HG03558 (cell line): ENCODE measurements around the gene PDRG1.

Experiments used
- ATAC-seq: cut with Tn5 transposase; IDR thresholded peaks from one replicate; pipeline ENCODE4 v1.9.1; 2021; ENCODE audit warnings: moderate number of reproducible peaks; ENCODE audit not compliant: unreplicated experiment; ENCODE audit errors: extremely low read depth

PDRG1 gene

DNA sequence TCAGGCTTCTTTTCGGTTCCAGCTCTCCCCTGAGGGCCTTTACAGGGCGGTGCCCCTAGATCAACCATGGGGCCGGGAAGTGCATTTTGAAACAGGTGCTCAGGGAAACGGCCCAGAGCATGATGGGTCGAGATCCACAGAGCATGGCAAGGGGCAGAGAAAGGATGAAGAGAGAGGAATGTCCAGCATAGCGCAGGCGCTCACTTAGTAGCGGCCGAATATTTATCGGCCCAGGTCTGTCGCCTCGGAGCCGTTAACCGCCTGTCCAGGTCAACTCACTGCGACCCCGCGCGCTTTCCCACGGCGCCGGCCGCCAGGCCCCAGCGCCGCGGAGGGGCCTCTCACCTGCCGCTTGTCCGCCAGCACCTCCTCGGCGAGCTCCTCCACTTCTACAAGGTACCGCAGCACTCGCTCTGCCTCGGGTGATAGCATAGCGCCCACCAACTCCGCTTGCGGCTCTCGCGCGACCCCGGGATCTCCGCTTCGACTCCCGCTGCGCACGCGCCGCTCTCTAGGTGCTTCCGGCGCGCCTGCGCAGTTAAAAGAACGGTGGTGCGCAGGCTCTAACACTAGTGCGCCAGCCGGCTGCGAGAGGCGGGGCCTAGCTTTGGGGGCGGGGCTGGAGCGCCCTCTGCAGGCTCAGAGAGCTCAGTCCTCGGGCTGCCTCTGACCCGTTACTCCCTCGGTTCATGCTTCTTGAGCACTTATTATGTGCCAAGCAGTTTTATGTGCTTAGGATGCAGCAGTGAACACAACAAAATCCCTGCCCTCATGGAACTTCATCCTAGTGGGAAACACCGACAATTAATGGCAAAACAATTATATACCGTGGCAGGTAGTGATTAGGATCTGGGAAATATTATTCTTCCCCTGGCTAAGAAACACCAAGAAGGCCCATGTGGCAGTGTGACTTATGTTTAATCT is at the start of gene PDRG1:
PDRG1 (minus strand) TSS at position 517 of the 924 bp plus-strand sequence; CDS start at position 432, 85 bp downstream.
- peak; percentile 86 for ATAC-seq

DNA sequence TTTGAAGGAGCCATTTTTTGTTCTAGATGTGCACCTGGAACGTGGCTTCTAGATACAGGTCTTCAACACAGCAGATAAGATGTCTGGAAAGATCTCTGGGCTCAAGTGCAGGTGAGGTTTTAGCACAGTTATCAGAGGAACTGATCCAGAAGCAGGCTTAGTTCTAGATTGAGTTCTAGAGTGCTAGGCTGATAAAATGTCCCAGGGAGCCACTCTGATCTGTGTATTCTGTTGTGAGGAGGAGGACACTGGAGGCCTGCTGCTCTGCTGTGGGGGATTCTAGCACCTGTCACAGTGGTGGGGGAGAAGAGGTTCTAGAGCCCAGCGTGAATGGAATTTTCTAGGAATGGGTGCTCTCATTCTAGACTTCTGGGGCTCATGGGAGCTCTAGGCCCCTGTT is 46.4 kb upstream of the PDRG1 start:
- ATAC-seq: no peak

DNA sequence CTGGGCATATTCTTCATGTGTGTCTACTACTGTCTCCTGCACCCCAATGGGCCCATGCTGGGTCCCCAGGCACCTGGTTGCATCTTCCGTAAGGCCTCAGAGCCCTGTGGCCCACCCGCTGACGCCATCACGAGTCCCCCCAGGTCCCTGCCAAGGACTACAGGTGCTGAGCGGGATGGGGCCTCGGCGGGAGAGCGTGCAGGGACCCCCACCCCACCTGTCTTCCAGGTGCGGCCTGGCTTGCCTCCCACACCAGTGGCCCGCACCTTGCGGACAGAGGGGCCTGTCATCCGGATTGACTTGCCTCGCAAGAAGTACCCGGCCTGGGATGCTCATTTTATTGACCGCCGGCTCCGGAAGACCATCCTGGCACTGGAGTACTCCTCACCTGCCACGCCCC is 45.1 kb upstream of the PDRG1 start:
- no peak for ATAC-seq

DNA sequence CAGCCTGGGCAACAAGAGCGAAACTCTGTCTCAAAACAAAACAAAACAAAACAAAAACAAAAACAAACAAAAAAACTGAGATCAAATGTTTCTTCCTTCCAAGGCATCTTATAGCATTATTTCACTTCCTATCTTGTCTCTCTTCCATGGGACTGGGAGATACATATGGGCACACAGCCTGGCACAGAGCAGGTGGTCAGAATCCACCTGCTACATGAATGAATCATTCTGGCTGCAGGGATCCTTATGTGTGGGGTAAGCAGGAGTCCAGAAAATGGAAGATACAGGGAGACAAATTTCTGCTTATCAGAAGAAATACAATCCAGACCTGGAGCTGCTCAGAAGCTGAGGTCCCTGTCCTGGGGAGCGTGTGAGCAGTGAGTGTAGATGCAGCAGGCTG is 40.2 kb upstream of the PDRG1 start:
- no peak for ATAC-seq

DNA sequence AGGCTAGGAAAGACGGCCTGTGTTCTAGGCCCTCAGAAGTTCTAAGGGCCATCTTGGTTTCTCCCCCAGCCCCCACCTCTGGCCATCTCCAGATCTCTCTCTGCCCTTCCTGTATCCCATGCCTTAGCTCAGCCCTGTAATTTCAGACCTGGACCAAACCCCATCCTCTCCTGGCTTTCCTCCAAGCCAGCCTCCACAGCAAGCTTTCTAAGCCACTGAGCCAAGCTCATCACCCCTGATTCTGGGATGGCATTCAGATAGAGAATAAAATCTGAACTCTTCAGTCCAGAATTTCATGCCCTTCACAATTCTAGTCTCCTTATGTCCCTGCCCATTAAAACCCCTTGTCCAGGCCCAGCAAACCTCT is 39.5 kb upstream of the PDRG1 start:
- no peak for ATAC-seq

DNA sequence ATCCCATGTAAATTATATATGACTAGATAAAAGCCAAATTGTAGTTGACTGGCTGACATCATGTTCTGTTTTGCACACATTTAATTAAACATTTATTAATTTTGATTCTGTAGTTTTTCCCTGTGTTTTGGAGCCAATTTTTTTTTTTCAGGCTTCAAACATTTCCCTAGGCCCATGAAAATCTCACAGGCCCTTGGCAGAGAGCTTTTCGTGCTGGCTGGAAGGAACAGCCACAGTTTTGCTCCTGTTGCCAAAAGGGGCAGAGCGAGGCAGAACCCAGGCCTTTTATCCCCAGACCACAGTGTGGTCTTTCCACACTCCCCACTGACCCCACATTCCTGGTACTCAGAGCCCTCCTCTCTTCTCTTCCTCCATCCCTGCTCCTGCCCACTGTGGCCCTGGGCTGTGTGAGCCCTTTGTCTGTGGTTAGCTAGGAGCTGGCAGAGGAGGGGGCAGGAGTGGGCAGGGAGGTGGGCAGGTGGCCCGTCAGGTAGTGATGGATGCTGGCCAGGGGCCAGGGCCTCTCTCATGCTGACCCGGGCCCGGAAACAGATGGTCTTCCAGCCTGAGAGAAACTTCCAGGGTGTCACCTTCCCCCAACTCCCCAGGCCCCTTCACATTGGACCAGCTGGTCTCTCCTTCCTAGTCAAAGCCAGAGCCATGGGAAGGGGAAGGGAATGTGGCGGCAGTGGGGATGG is 38.9 kb upstream of the PDRG1 start:
- no peak for ATAC-seq

DNA sequence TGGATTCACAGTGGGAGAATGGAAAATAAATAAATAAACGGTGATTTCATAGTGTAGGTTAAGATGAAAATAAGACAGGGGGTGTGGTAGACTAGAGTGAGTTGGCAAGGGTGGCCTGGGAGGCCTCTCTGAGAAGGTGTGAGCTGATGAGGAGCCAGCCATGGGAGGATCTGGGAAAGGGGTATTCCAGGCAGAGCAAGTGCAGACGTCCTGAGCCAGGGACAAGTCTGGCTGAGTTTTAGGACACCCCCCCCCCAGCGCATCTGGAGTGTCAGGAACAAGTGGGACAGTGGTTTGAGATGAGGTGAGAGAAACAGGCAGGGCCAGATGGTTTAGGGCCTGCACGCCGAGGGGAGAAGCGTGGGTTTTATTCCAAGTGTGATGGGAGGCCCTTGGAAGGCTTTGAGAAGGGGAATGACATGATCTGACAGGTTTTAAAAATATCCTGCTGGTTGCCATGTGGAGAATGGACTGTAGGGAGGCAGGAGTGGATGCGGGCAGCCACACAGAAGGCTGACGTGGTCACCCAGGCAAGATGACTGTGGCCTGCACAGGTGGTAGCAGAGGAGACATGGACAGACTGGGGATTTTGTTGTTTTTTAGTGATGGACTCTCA is 37.3 kb upstream of the PDRG1 start:
- no peak for ATAC-seq

DNA sequence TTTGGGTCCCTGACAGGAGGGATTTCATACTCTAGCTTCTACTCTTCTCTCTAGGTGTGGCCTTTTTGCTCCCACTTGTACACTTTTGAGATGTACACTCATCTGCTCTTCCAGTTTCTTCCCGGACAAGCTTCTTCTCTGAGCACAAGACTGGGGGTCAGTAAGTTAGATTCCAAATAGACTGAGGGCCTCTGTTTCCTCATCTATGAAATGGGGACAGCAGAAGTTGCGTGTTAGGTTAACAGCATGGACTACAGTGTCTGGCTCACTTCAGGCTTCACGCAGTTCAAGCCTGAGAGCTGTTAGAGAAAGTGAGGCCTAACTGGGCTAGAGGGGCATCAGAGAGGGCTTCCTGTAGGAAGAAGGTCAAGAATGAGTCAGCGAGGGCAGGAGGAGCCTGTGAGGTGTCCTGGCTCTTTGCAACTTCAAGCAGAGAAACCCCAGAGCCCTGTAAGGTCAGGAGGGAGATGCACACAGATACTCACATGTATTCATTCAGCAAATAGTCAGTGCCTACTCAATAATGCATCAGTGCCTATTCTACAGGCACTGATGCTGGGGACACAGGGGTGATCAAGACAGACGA is 36.7 kb upstream of the PDRG1 start:
- ATAC-seq: no peak

DNA sequence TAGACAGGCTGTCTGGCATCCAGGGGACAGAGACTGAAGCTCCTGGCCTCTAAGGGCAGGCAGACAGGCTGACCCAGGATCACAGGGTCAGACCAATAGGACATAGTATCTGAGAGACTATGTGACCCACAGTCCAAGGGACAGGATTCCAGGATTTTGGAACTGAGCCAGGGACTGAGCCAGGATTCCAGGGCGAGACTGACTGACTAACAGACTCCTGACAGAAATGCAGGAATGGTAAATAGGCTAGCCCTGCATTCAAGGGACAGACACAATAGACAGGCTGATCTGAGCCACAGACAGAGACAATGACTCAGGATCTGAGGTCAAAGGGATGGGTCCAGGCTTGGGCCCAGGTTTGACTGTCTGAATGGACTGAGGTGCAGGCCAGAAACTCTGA is 35.9 kb upstream of the PDRG1 start:
- no peak for ATAC-seq

DNA sequence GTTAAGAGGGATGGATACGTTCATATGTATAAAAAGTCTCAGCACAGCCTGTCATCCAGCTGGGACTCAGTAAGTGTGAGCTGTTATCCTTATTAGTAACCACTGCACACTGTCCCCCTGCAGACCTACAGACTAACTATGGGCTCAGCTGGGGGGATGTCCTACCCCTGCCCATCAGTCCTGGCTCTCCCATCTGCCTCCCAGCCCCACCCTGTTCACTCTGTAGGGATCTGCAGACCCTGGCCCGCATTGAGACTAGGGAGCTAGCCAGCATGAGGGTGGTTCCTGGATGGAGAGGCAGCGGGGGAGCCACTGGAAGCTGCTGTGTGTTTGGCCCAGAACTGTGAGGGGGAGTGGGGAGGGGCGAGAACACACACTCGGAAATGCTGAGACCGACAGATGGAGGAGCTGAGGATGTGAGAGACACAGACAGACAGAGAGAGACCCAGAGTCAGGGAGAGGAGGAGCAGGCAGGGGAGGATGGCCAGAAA is 33.2 kb upstream of the PDRG1 start:
- no peak for ATAC-seq

DNA sequence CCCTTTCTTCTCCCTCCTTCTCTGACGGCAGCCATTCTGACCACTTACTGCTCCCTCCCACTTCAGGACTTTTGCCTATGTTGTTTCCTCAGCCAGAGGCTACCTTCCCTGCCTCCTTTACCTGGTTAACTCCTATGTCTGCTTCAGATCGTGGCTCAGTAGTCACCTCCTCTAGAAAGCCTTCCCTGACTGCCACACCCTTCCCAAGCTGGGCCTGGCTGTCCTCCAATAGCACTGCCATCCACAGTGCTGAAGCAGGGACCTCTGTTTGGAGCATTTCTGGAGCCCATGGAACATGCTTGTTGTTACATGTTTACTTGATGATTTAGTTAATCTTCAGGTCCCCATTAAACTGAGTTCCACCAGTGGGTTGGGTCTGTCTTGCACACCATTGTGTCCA is 29.9 kb upstream of the PDRG1 start:
- no peak for ATAC-seq

DNA sequence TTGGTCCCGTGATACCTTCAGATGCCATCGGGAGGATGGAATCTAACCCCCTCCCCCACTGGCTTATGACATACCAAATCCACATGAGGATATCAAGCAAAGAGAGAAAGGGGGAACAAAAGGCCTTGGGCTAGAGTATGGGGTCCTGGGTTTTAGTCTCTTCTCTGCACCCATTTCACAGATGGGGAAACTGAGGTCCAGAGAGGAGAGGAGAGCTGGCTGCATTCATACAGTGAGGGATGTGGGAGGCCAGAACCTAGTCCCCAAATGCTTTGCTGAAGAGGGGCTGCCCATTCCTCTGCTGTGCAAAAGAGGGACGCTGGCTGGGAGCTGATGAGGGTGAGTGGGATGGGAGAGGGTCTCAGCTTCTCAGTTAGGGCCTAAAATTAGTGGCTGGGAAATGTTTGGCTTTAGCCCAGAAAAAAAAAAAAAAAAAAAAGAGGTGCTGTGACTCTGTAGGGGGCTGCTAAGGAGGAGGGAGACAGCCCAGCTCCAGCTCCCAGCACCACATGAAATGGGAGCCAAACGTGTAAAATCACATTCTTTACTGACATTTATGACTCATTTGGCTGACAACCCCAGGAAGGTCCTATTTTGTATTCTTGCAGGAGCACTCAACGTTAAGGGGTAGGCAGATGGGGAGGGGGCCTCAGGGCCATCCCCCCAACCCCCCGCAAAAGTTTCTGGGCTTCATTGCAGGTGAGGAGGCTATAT is 28.0 kb upstream of the PDRG1 start:
- ATAC-seq: no peak

DNA sequence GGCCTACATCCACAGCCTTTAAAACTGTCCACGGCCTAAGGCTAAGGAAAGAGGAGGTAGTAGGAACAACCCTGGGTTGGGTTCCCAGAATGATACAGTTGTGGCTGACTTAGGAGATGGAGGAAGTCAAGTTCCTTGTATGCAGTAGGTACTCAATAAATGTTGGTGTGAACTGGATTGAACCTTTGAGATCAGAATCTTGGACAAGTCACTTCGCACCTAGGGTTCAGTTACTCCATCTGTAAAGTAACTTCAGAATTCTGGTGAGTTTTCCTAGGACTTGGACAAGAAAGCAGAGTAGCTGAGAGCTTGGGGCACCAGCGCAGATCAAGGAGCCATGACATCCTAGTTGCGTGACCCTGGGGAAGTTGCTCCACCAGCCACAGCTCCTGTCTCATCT is 25.2 kb upstream of the PDRG1 start:
- ATAC-seq: no peak

DNA sequence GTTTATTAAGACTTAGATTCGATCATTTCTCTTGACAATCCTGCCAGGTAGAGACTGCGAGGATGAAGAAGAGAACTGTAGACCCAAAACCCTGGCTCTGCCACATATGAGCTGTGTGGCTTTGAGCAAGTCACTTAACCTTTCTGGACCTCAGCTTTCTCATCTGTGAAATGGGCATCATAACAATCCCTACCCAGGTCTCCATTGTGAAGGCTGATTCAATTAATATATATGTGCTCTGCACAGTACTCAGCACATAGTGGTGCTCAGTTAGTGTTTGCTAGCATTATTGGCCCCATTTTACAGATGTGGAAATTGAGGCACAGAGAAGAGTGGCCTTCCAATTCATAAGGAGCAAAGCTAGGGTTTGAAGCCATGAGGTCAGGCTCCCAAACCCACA is 24.0 kb upstream of the PDRG1 start:
- ATAC-seq: no peak

DNA sequence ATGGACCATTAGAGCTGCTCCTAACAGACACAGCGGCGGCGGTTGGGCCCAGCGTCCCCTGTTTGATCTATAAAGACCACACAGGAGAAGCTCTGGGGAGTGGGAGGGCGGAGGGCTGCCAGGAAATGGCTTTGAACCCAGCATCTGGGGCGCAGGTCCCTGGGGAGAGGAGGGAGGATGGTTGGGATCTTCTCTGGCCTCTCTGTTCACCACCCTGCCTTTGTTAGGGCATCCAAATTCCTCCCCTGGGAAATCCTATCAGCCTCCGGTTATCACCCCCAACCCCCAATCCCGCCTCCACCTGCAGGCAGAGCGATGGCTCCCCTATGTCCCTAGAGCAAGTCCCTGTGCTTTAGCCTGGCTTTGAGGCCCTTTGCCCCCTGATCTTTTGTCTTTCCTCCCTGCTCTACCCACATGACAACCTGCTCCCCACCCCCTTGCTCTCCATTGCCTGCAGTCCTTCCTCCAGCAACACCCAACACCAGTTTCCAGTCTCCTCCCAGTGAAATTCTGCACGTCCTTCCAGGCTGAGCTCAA is 23.2 kb upstream of the PDRG1 start:
- ATAC-seq: no peak

DNA sequence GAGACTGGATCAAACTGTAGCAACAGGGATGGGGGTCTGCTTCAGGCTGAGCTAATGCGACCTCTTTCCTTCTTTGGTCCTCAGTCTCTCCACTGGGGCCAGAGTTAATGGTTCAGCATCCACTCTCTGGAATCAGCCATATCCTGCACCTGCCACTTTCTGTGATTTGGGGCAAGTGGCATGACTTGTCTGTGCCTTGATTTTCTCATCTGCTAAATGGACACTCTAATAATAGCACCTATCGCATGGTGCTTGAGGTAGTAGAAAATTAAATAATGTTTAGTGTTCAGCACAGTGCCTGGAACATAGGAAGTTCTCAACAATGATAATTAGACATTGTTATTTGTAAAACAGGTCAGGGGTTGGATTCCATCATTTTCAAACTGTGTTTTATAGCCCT is 22.4 kb upstream of the PDRG1 start:
- ATAC-seq: no peak

DNA sequence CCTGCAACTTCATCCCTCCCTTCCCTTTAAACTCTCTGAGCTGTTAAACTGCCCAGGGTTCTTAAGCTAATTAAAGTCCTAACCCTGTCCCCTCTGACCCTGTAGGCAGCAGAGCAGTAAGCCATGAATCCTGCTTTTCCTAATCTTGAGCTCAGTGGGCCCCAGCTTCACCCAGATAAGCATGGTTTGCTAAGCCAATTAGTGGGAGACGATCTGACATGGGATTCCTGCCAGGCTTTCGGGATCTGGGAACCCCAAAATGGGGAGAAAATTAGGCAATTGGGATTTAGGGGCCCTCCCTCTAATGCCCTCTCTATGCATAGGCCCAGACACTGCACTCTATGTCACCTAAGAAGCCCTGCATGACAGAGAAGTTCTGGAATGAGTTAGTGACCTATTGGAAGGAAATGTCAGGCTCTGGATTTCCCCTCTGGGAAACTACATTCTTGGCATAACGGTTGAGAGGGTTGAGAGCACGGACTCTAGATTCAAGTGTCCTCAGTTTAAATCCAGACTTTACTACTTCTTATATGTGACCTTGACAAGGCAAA is 20.7 kb upstream of the PDRG1 start:
- ATAC-seq: no peak

DNA sequence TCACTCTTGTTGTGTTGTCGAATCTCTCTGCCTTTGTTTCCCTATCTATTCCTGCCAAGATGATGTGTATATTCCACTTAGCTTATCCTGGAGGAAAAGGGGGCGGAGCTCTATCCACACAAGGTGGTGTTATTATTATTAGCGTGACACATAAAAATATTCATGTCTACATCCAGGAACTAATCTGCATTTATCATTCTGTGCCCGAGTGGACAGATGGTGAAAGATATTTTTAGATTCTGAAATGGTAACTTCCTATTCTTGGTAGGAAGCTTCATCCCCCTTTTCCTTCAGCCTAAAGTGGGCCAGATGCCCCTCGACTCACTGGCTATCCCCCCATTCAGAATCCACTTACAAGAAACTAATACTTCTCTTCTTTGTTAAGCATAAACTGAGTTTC is 18.1 kb upstream of the PDRG1 start:
- ATAC-seq: no peak

DNA sequence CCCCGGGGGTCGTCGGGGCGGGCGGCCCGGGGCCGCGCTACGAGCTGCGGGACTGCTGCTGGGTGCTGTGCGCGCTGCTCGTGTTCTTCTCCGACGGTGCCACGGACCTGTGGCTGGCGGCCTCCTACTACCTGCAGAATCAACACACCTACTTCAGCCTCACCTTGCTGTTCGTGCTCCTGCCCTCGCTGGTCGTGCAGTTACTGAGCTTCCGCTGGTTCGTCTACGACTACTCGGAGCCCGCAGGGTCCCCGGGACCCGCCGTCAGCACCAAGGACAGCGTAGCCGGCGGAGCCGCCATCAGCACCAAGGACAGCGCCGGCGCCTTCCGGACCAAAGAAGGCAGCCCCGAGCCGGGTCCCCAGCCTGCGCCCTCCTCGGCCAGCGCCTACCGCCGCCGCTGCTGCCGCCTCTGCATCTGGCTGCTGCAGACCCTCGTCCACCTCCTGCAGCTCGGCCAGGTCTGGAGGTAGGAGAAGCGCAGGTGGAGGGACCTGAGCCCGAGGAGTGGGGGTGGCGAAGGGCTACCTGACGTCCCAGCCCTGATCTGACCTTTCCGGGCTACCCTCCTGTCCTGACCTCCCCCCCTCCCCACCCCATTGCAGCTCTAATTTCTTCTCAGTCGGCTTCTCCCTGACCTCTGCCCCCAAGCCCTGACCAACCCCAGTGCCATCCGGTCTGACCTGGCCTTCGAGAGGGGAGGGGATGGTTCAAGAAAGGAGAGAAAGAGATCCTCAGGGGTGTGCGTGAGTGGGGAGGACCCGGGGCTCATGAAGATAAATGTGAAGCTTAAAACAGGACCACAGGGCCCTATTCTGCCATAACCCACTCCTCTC is 16.7 kb upstream of the PDRG1 start:
- no peak for ATAC-seq
